HG03457 (cell line): ENCODE data around the gene TMEM167B.

ENCODE experiments used
- ATAC-seq: cut with Tn5 transposase; IDR thresholded peaks from one replicate; pipeline ENCODE4 v1.9.1; 2021; ENCODE audit warnings: moderate number of reproducible peaks; ENCODE audit not compliant: unreplicated experiment

Gene TMEM167B

GRCh38 chr1:109080441-109081082 is 10.0 kb upstream of the TMEM167B start:
- ATAC-seq: no peak

GRCh38 chr1:109083501-109083900 is 7.1 kb upstream of the TMEM167B start:
- ATAC-seq: no peak

GRCh38 chr1:109083923-109084322 is 6.6 kb upstream of the TMEM167B start:
- ATAC-seq: no peak

- no peak for ATAC-seq
Measured at GRCh38 chr1:109084563-109085517, 5.7 kb upstream of the TMEM167B start.

- ATAC-seq: no peak
Measured at GRCh38 chr1:109089242-109090015, 1.1 kb upstream of the TMEM167B start.

- peak; percentile 35 for ATAC-seq
Measured at GRCh38 chr1:109091078-109091838, 694 bp downstream of the TMEM167B start.

GRCh38 chr1:109091839-109092193 is 1.3 kb downstream of the TMEM167B start:
- no peak for ATAC-seq

GRCh38 chr1:109094377-109094803 is 3.8 kb downstream of the TMEM167B start:
- ATAC-seq: no peak

GRCh38 chr1:109094871-109095270 is 4.3 kb downstream of the TMEM167B start:
- ATAC-seq: no peak

GRCh38 chr1:109095631-109096030 is 5.1 kb downstream of the TMEM167B start:
- ATAC-seq: no peak

GRCh38 chr1:109096120-109096519 is 5.6 kb downstream of the TMEM167B start:
- ATAC-seq: no peak

- ATAC-seq: peak; percentile 86
Measured at GRCh38 chr1:109099938-109100773, 9.6 kb downstream of the TMEM167B start.

- no peak for ATAC-seq
Measured at GRCh38 chr1:109104364-109105151, 14.0 kb downstream of the TMEM167B start.

- ATAC-seq: no peak
Measured at GRCh38 chr1:109105881-109106280, 15.3 kb downstream of the TMEM167B start.

GRCh38 chr1:109107785-109108184 is 17.2 kb downstream of the TMEM167B start:
- no peak for ATAC-seq

GRCh38 chr1:109109906-109110305 is 19.3 kb downstream of the TMEM167B start:
- no peak for ATAC-seq

GRCh38 chr1:109111386-109112055 is 21.0 kb downstream of the TMEM167B start:
- ATAC-seq: no peak

- ATAC-seq: no peak
Measured at GRCh38 chr1:109112056-109112651, 21.6 kb downstream of the TMEM167B start.
